HEK293T (cell line): ENCODE measurements around the gene NGLY1.

Source experiments
- CTCF ChIA-PET: fragments of 350-600 bp; formaldehyde crosslinking; extraction: SDS; loops from one replicate; lab custom pipeline; 2021; ENCODE audit warnings: antibody characterized with exemption, inconsistent platforms; lab: Yijun Ruan, JAX
- POLR2A ChIA-PET: fragments of 350-600 bp; formaldehyde crosslinking; extraction: SDS; loops from one replicate; lab custom pipeline; 2020; ENCODE audit warnings: antibody characterized with exemption, inconsistent platforms; lab: Yijun Ruan, JAX
- DNase-seq: peaks from one replicate; pipeline ENCODE4 v3.0.0; 2012; ENCODE audit warnings: mixed read lengths; ENCODE audit errors: extremely low spot score
- ARNT ChIP-seq: fragments of 450-650 bp; IDR thresholded peaks from 2 replicates; pipeline ENCODE4 v1.6.1; 2017; ENCODE audit warnings: mild to moderate bottlenecking
- BHLHE40 ChIP-seq: fragments of 450-650 bp; IDR thresholded peaks from 2 replicates; pipeline ENCODE4 v1.6.1; 2016; ENCODE audit warnings: mild to moderate bottlenecking, moderate library complexity, borderline replicate concordance
- CTBP1 ChIP-seq: fragments of 450-650 bp; IDR thresholded peaks from 2 replicates; pipeline ENCODE4 v1.6.1; 2016; ENCODE audit warnings: borderline replicate concordance
- ELF4 ChIP-seq: fragments of 450-650 bp; IDR thresholded peaks from 2 replicates; pipeline ENCODE4 v1.6.1; 2017; ENCODE audit warnings: antibody characterized with exemption
- FOXA1 ChIP-seq: fragments of 450-650 bp; IDR thresholded peaks from 2 replicates; pipeline ENCODE4 v1.6.1; 2016; ENCODE audit warnings: mild to moderate bottlenecking
- FOXK2 ChIP-seq: fragments of 450-650 bp; IDR thresholded peaks from 2 replicates; pipeline ENCODE4 v1.6.1; 2016; ENCODE audit warnings: mild to moderate bottlenecking
- FOXM1 ChIP-seq: fragments of 450-650 bp; IDR thresholded peaks from 2 replicates; pipeline ENCODE4 v1.6.1; 2017; ENCODE audit warnings: mild to moderate bottlenecking, borderline replicate concordance
- HDGF ChIP-seq: fragments of 450-650 bp; IDR thresholded peaks from 2 replicates; pipeline ENCODE4 v1.6.1; 2017; ENCODE audit warnings: antibody characterized with exemption, borderline replicate concordance
- L3MBTL2 ChIP-seq: fragments of 450-650 bp; conservative IDR thresholded peaks from 2 replicates; pipeline ENCODE4 v1.6.1; 2016; ENCODE audit warnings: mild to moderate bottlenecking
- LEF1 ChIP-seq: fragments of 450-650 bp; IDR thresholded peaks from 2 replicates; pipeline ENCODE4 v1.6.1; 2017; ENCODE audit warnings: mild to moderate bottlenecking, borderline replicate concordance
- NFRKB ChIP-seq: fragments of 450-650 bp; IDR thresholded peaks from 2 replicates; pipeline ENCODE4 v1.6.1; 2016; ENCODE audit warnings: mild to moderate bottlenecking, moderate library complexity
- PKNOX1 ChIP-seq: fragments of 450-650 bp; IDR thresholded peaks from 2 replicates; pipeline ENCODE4 v1.6.1; 2016
- SP1 ChIP-seq: fragments of 450-650 bp; IDR thresholded peaks from 2 replicates; pipeline ENCODE4 v1.6.1; 2017
- SUZ12 ChIP-seq: fragments of 450-650 bp; IDR thresholded peaks from 2 replicates; pipeline ENCODE4 v1.6.1; 2016; ENCODE audit warnings: mild to moderate bottlenecking
- TARDBP ChIP-seq: fragments of 450-650 bp; IDR thresholded peaks from 2 replicates; pipeline ENCODE4 v1.6.1; 2016
- ZNF384 ChIP-seq: fragments of 450-650 bp; IDR thresholded peaks from 2 replicates; pipeline ENCODE4 v1.6.1; 2016

Gene NGLY1

DNA sequence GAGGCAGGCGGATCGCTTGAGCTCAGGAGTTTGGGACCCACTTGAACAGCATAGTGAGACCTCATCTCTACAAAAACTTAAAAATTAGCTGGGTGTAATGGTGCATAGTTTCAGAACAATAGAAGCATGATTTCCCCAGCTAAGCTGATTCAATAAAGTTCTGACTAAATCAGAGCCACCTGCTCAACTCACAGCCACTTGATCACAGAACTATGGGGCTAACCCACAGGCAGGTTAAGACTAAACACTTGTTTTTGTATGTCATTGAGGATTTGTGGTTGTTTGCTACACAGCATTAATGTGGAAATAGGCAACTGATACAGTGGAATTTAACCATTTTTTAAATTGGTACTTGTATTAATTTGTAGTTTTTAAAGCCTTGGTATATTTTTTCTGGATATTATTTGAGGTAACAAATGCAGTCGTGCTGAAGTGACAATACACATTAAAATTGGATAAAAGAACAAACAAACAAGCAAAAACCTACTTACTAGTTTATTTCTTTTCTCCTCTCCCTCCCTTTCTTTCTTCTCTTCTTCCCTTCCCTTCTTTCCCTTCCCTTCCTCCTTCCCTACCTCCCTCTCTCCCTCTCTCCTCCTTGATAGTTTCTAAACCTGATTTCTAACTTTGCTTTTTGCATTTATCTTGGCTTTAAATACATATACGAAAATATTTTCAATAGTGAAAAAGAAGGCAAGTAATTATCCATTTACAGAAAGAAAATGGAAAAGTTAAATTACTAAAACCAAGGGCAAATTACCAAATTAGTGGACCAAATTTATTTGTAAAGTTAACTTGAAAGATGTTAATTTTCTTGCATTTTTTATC, 38.7 kb upstream of the NGLY1 start:
- CTCF ChIA-PET: no interaction called here
- POLR2A ChIA-PET: no interaction called here
- TF ChIP-seq CTBP1 (no peak), SUZ12 (no peak), LEF1 (no peak), HDGF (no peak), NFRKB (no peak), ARNT (no peak), TARDBP (no peak), FOXA1 (no peak), FOXK2 (no peak), SP1 (no peak), ELF4 (no peak), PKNOX1 (no peak), BHLHE40 (no peak), L3MBTL2 (no peak)
- no peak for DNase-seq

GRCh38 chr3:25820816-25821486, 37.7 kb upstream of the NGLY1 start:
- ChIA-PET POLR2A (no interaction called here), CTCF (no interaction called here)
- DNase-seq: no peak
- TF ChIP-seq NFRKB: no peak
- TF ChIP-seq HDGF: no peak
- no peak for TF ChIP-seq CTBP1
- TF ChIP-seq ZNF384: no peak
- no peak for TF ChIP-seq BHLHE40
- no peak for TF ChIP-seq FOXA1
- TF ChIP-seq TARDBP: no peak
- no peak for TF ChIP-seq ARNT

- ChIA-PET POLR2A (no interaction called here), CTCF (no interaction called here)
- TF ChIP-seq BHLHE40: no peak
- no peak for TF ChIP-seq LEF1
- no peak for TF ChIP-seq HDGF
- TF ChIP-seq NFRKB: no peak
- TF ChIP-seq ZNF384: no peak
- no peak for TF ChIP-seq L3MBTL2
- no peak for TF ChIP-seq ELF4
- no peak for TF ChIP-seq SP1
- TF ChIP-seq ARNT: no peak
- TF ChIP-seq FOXM1: no peak
- TF ChIP-seq FOXK2: no peak
- TF ChIP-seq PKNOX1: no peak
- TF ChIP-seq TARDBP: no peak
- DNase-seq: no peak
Measured at GRCh38 chr3:25820366-25820765, 37.1 kb upstream of the NGLY1 start.

GRCh38 chr3:25818335-25818734, 35.1 kb upstream of the NGLY1 start:
- POLR2A ChIA-PET: no interaction called here
- TF ChIP-seq ARNT: no peak
- TF ChIP-seq BHLHE40: no peak
- no peak for TF ChIP-seq FOXK2
- no peak for TF ChIP-seq NFRKB
- no peak for TF ChIP-seq FOXM1
- TF ChIP-seq ZNF384: no peak
- no peak for TF ChIP-seq PKNOX1
- TF ChIP-seq LEF1: no peak
- no peak for TF ChIP-seq ELF4
- no peak for TF ChIP-seq SP1
- TF ChIP-seq CTBP1: no peak
- TF ChIP-seq L3MBTL2: no peak
- no peak for TF ChIP-seq TARDBP
- no peak for TF ChIP-seq HDGF
- TF ChIP-seq SUZ12: no peak
- TF ChIP-seq FOXA1: no peak
- CTCF ChIA-PET: no interaction called here
- DNase-seq: no peak

DNA sequence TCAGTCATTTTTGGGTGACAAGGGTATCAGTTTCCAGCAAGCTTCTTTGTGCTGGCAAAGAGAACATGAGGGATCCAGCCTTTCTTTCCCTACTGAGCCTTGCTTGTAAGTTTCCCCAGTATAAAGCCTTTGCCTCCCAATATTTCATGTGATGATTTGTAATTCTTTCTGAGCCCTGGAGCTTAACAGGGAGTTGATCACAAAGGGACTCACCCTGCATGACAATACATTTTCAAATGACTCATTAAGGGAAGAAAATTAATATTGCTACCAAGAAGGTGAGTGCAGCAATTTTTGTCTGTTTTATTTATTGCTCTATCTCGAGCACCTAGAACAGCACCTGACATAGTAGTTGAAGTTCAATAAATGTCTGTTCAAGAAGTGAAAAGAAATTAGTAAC, 34.4 kb upstream of the NGLY1 start:
- no peak for TF ChIP-seq FOXM1
- TF ChIP-seq SUZ12: no peak
- no peak for TF ChIP-seq FOXK2
- TF ChIP-seq ARNT: no peak
- no peak for TF ChIP-seq ELF4
- TF ChIP-seq HDGF: no peak
- TF ChIP-seq CTBP1: no peak
- TF ChIP-seq FOXA1: no peak
- TF ChIP-seq TARDBP: no peak
- ChIA-PET POLR2A (no interaction called here), CTCF (interaction anchor here (2.1 kb wide), 1 partner anchor 169 kb away, joined by 6 read pairs; no protein-coding TSS in a partner anchor)
- DNase-seq: no peak

- TF ChIP-seq TARDBP (no peak), SP1 (no peak), LEF1 (no peak), BHLHE40 (no peak), L3MBTL2 (no peak)
- DNase-seq: no peak
- ChIA-PET POLR2A (no interaction called here), CTCF (interaction anchor here (2.1 kb wide), 1 partner anchor 168 kb away, joined by 6 read pairs; no protein-coding TSS in a partner anchor)
Measured at GRCh38 chr3:25817107-25817506, 33.9 kb upstream of the NGLY1 start.
